Karpas-422 (cell line): ENCODE data around the gene NPRL2. TPM values are rescaled to one million over a fixed set of nuclear protein-coding genes. Genes with fewer than 3 reads are reported as not detected.
A peak's percentile ranks its signal among the peaks of the same experiment; 100 is the strongest.

ENCODE experiments used
- DNase-seq: peaks from one replicate; pipeline ENCODE4 v3.0.0-alpha.2; 2015
- H2AFZ ChIP-seq: fragments of 200-600 bp; sonication (generic); 2 replicates; pipeline ENCODE4 v1.6.1; 2014; ENCODE audit warnings: antibody characterized with exemption, low read length, mixed read lengths
- H3K27ac ChIP-seq: fragments of 200-600 bp; sonication (generic); 2 replicates; pipeline ENCODE4 v1.5.1; 2014; ENCODE audit warnings: mild to moderate bottlenecking, low read length, moderate library complexity
- H3K27me3 ChIP-seq: fragments of 200-600 bp; sonication (generic); 2 replicates; pipeline ENCODE4 v1.6.1; 2014; ENCODE audit warnings: low read length, mixed read lengths
- H3K36me3 ChIP-seq: fragments of 200-600 bp; sonication (generic); 2 replicates; pipeline ENCODE4 v1.6.1; 2014; ENCODE audit warnings: low read length, mixed read lengths; ENCODE audit not compliant: insufficient read depth
- H3K4me1 ChIP-seq: fragments of 200-600 bp; sonication (generic); 2 replicates; pipeline ENCODE4 v1.6.1; 2014; ENCODE audit warnings: mild to moderate bottlenecking, low read length, mixed read lengths
- H3K4me2 ChIP-seq: fragments of 200-600 bp; sonication (generic); 2 replicates; pipeline ENCODE4 v1.6.1; 2014; ENCODE audit warnings: low read length, low read depth, mild to moderate bottlenecking; ENCODE audit not compliant: poor library complexity, severe bottlenecking
- H3K4me3 ChIP-seq: fragments of 200-600 bp; sonication (generic); 2 replicates; pipeline ENCODE4 v1.5.1; 2014; ENCODE audit warnings: mild to moderate bottlenecking, antibody characterized with exemption, low read length, mixed read lengths
- H3K79me2 ChIP-seq: fragments of 200-600 bp; sonication (generic); 2 replicates; pipeline ENCODE4 v1.6.1; 2014; ENCODE audit warnings: mild to moderate bottlenecking, low read length, mixed read lengths
- H3K9ac ChIP-seq: fragments of 200-600 bp; sonication (generic); 2 replicates; pipeline ENCODE4 v1.6.0; 2014; ENCODE audit warnings: low read length
- H3K9me2 ChIP-seq: fragments of 200-600 bp; sonication (generic), shearing (Covaris generic); replicated peaks from 2 replicates; pipeline ENCODE4 v1.6.0; 2014; ENCODE audit warnings: mild to moderate bottlenecking, low read length, moderate library complexity; ENCODE audit not compliant: insufficient read depth
- H3K9me3 ChIP-seq: fragments of 300-700, 200-600 bp; sonication (generic); 2 replicates; pipeline ENCODE4 v1.6.1; 2014; ENCODE audit warnings: low read length, mixed read lengths
- H4K20me1 ChIP-seq: fragments of 200-600 bp; sonication (generic); 2 replicates; pipeline ENCODE4 v1.6.1; 2014; ENCODE audit warnings: mild to moderate bottlenecking, antibody characterized with exemption, low read length, low read depth; ENCODE audit not compliant: insufficient read depth
- total RNA-seq: library from RNA; depleted of rRNA; stranded (reverse); fragments of >200 nt; shearing (Covaris generic); gene quantifications from 2 replicates; pipeline ENCODE4 v1.2.3, GENCODE V29; 2014; ENCODE audit warnings: low replicate concordance

The NPRL2 gene
- total RNA-seq, 1 experiment from 2014 or later, result 71.1 TPM

GRCh38 chr3:50357481-50357880, 6.9 kb upstream of the NPRL2 start:
- peaks cover 41% of the 10 kb centered on the region for H3K4me1 ChIP-seq
- no peaks in the 10 kb centered on the region for H3K27me3 ChIP-seq
- peak overlapping the region; percentile 83 for H3K4me3 ChIP-seq
- peak overlapping the region; percentile 70 for H3K4me2 ChIP-seq
- no peak overlapping the region for H3K27ac ChIP-seq
- H4K20me1 ChIP-seq, result no peaks in the 10 kb centered on the region; the same call in 1 of the 2 replicates
- H3K9ac ChIP-seq, result peak overlapping the region; percentile 93
- no peaks in the 10 kb centered on the region for H3K9me2 ChIP-seq
- no peak overlapping the region for H2AFZ ChIP-seq
- no peaks in the 10 kb centered on the region for H3K9me3 ChIP-seq
- no peak for DNase-seq
- peaks cover 42% of the 10 kb centered on the region for H3K79me2 ChIP-seq
- peaks cover 8% of the 10 kb centered on the region; the same call in 1 of the 2 replicates for H3K36me3 ChIP-seq

DNA sequence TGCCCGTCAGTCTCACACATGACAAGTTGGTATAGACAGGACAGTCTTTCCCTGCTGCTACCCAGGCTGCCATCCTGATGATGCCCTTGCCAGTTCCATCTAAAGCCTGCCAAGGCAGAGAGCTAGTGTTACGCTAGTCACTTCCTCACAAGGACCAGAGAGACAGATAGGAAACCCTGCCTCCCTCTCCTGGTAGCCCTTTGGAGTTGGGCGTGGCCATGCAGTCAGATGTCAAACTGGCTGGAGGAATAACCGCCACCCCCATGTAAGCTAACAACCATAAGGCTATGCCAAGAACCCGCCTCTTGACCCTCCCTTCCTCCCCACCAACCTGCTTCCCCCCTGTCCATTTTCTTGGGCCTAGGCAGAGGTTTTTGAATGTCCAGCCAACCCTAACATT, 6.0 kb upstream of the NPRL2 start:
- H3K9ac ChIP-seq, result peak overlapping the region; percentile 93
- H3K27me3 ChIP-seq, result no peaks in the 10 kb centered on the region
- peak overlapping the region; percentile 70 for H3K4me2 ChIP-seq
- no peak overlapping the region for H3K27ac ChIP-seq
- peaks cover 46% of the 10 kb centered on the region for H3K4me1 ChIP-seq
- H3K36me3 ChIP-seq, result peaks cover 8% of the 10 kb centered on the region; the same call in 1 of the 2 replicates
- peak overlapping the region; percentile 83; the same call in 1 of the 2 replicates for H3K4me3 ChIP-seq
- peaks cover 46% of the 10 kb centered on the region for H3K79me2 ChIP-seq
- DNase-seq, result no peak
- no peaks in the 10 kb centered on the region; the same call in 1 of the 2 replicates for H4K20me1 ChIP-seq
- no peak overlapping the region for H2AFZ ChIP-seq
- no peaks in the 10 kb centered on the region for H3K9me2 ChIP-seq
- H3K9me3 ChIP-seq, result no peaks in the 10 kb centered on the region

DNA sequence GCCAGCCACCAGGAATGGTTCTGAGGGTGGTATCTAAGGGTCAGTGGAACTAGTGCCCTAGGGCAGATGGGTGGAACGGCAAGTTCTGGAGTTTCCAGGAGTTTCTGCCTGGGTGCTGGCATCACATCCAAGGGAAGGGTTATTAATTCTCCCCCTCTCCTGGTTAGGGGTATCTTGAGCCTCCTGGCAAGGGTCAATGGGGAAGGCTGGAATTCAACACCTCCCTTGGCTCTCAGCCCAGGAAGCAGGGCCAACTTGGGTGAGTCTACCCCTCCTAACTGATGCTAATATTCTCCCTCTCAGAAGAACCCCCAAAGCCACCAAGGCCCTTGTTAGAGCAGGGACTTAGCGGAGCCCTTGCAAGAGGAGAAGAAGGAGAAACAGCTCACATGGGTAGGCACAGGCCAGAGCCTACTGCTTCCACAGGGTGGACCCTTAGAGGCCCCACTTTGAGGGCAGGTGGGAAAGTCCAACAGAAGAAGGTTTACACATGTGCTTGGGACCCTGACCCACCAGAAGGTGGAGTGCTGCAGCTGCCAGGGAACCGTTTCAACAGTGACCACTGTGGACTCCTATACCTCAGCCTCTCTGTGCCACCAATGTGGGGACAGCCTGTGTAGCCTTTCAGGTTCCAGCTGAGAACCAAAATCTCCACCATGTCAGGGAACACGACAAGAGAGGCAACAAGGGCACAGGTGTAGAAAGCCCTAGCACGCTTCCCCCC, 5.4 kb upstream of the NPRL2 start:
- Histone ChIP-seq H3K9me3 (no peaks in the 10 kb centered on the region), H3K4me2 (peak overlapping the region; percentile 70), H2AFZ (no peak overlapping the region), H3K27me3 (no peaks in the 10 kb centered on the region), H3K27ac (no peak overlapping the region), H4K20me1 (no peaks in the 10 kb centered on the region; the same call in 1 of the 2 replicates), H3K4me3 (peak overlapping the region; percentile 14; the same call in 1 of the 2 replicates), H3K36me3 (peaks cover 8% of the 10 kb centered on the region; the same call in 1 of the 2 replicates), H3K4me1 (peaks cover 51% of the 10 kb centered on the region), H3K9me2 (no peaks in the 10 kb centered on the region), H3K79me2 (peaks cover 51% of the 10 kb centered on the region), H3K9ac (peak overlapping the region; percentile 43)
- DNase-seq, result no peak

DNA sequence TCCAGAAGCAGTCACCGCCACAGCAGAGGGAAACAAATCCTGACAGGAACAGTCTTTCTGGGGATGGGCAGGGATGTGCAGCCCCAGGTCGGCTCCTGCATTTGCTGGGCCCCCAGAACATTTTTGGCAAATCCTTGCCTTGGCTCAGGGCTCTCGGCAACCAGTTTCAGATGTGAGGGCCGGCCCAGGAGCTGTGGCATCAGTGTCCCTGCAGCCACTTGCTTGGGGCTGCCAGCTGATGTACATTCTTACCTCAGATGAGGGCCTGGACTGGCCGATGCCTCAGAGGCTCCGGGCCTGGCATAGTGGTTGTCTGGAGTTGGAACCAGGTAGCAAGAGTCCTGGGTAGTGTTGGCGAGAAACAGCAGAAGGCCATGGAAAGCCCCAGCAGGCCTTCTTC, 4.3 kb upstream of the NPRL2 start:
- H4K20me1 ChIP-seq, result no peaks in the 10 kb centered on the region; the same call in 1 of the 2 replicates
- DNase-seq, result no peak
- H3K27ac ChIP-seq, result no peak overlapping the region
- H3K4me2 ChIP-seq, result no peak overlapping the region
- H3K36me3 ChIP-seq, result peaks cover 8% of the 10 kb centered on the region; the same call in 1 of the 2 replicates
- H3K4me1 ChIP-seq, result peaks cover 54% of the 10 kb centered on the region
- no peaks in the 10 kb centered on the region for H3K9me3 ChIP-seq
- H3K4me3 ChIP-seq, result no peak overlapping the region
- H2AFZ ChIP-seq, result no peak overlapping the region
- no peak overlapping the region for H3K9ac ChIP-seq
- H3K27me3 ChIP-seq, result no peaks in the 10 kb centered on the region
- no peaks in the 10 kb centered on the region for H3K9me2 ChIP-seq
- H3K79me2 ChIP-seq, result peaks cover 57% of the 10 kb centered on the region

- H3K27me3 ChIP-seq, result no peaks in the 10 kb centered on the region
- peaks cover 8% of the 10 kb centered on the region; the same call in 1 of the 2 replicates for H3K36me3 ChIP-seq
- peaks cover 57% of the 10 kb centered on the region for H3K4me1 ChIP-seq
- H3K4me3 ChIP-seq, result no peak overlapping the region
- DNase-seq, result no peak
- no peak overlapping the region for H2AFZ ChIP-seq
- peaks cover 63% of the 10 kb centered on the region for H3K79me2 ChIP-seq
- no peak overlapping the region for H3K4me2 ChIP-seq
- no peaks in the 10 kb centered on the region for H3K9me2 ChIP-seq
- H4K20me1 ChIP-seq, result no peaks in the 10 kb centered on the region; the same call in 1 of the 2 replicates
- H3K9me3 ChIP-seq, result no peaks in the 10 kb centered on the region
- no peak overlapping the region for H3K9ac ChIP-seq
- H3K27ac ChIP-seq, result no peak overlapping the region
Measured at GRCh38 chr3:50354186-50354764, 3.7 kb upstream of the NPRL2 start.

- H3K4me3 ChIP-seq, result no peak overlapping the region
- H3K9me2 ChIP-seq, result no peaks in the 10 kb centered on the region
- H3K27me3 ChIP-seq, result no peaks in the 10 kb centered on the region
- no peak overlapping the region for H3K9ac ChIP-seq
- no peak overlapping the region for H3K27ac ChIP-seq
- H3K9me3 ChIP-seq, result no peaks in the 10 kb centered on the region
- peaks cover 8% of the 10 kb centered on the region; the same call in 1 of the 2 replicates for H3K36me3 ChIP-seq
- H4K20me1 ChIP-seq, result no peaks in the 10 kb centered on the region; the same call in 1 of the 2 replicates
- no peak overlapping the region for H2AFZ ChIP-seq
- no peak overlapping the region for H3K4me2 ChIP-seq
- H3K4me1 ChIP-seq, result peaks cover 58% of the 10 kb centered on the region
- peaks cover 57% of the 10 kb centered on the region for H3K79me2 ChIP-seq
- no peak for DNase-seq
Measured at GRCh38 chr3:50353245-50354004, 2.9 kb upstream of the NPRL2 start.

GRCh38 chr3:50352781-50353180, 2.2 kb upstream of the NPRL2 start:
- H4K20me1 ChIP-seq, result no peaks in the 10 kb centered on the region; the same call in 1 of the 2 replicates
- peaks cover 8% of the 10 kb centered on the region; the same call in 1 of the 2 replicates for H3K36me3 ChIP-seq

More at GRCh38 chr3:50352781-50353180, 2.2 kb upstream of the NPRL2 start:
- H3K4me2 ChIP-seq, result no peak overlapping the region
- peaks cover 51% of the 10 kb centered on the region for H3K4me1 ChIP-seq
- peaks cover 51% of the 10 kb centered on the region for H3K79me2 ChIP-seq
- no peak overlapping the region for H2AFZ ChIP-seq
- no peak overlapping the region for H3K9ac ChIP-seq
- H3K27ac ChIP-seq, result no peak overlapping the region
- H3K9me2 ChIP-seq, result no peaks in the 10 kb centered on the region
- no peaks in the 10 kb centered on the region for H3K27me3 ChIP-seq
- peak; percentile 68 for DNase-seq
- no peaks in the 10 kb centered on the region for H3K9me3 ChIP-seq
- no peak overlapping the region for H3K4me3 ChIP-seq
